GM19468 (cell line): ENCODE measurements around the gene SNAPC5.
"Not testable (repeated sequence)": the region's sequence is repeated elsewhere in the genome, so short reads cannot be mapped to it uniquely, and the experiment has no call there.

Experiments used
- ATAC-seq: cut with Tn5 transposase; IDR thresholded peaks from one replicate; pipeline ENCODE4 v1.9.1; 2021; ENCODE audit warnings: mild to moderate bottlenecking, moderate library complexity, moderate number of reproducible peaks; ENCODE audit not compliant: unreplicated experiment; ENCODE audit errors: extremely low read depth

Gene SNAPC5

GRCh38 chr15:66461294-66461693 lies 36.3 kb downstream of the SNAPC5 start:
- ATAC-seq = not testable (repeated sequence)

GRCh38 chr15:66459818-66460615 lies 37.5 kb downstream of the SNAPC5 start:
- ATAC-seq = no peak

- no peak for ATAC-seq
These were observed 41.4 kb downstream of the SNAPC5 start for GRCh38 chr15:66456211-66456610.

DNA sequence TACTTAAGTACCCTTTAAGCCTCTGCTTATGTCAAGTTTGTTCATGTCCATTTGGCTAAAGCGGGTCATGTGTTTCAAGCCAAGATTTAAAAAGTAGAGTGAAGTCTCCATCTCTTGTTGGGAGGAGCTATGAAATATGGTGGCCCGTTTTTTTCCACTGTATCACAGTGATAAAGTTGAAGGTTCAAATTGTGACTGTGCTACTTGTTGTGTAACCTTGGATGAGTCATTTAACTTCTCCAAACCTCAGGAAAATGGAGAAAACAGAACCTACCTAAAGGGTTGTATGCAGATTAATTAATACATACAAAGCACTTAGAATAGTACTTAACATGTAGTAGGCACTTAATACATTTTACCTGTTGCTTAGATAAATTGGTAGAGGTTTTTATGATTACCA lies 43.4 kb downstream of the SNAPC5 start:
- no peak for ATAC-seq

- no peak for ATAC-seq
These were observed 44.5 kb downstream of the SNAPC5 start for GRCh38 chr15:66452971-66453580.

DNA sequence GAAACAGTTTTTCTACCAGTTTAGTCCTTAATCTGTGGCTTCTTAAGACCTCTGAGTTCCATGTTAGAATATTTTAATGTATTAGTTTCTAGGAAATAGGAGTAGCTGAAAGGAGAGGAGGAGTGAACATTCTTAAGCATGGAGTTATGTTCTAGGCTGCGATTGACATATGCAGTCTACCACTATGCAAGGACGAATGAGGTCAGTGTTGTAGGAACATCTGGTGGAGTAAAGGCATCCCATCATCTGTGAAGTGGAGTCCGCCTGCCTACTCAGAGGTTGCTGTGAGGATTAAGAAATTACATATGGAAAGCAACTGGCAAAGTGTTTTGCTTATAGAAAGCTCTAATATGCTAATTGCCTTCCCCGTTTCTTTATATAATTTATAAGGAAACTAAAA lies 45.1 kb downstream of the SNAPC5 start:
- no peak for ATAC-seq
